Astrocyte (in vitro differentiated cells and primary cell): ENCODE results near the gene MPP3.

Experiments used
- EZH2 ChIP-seq: IDR thresholded peaks from 2 replicates; pipeline ENCODE4 v1.6.1; 2012; ENCODE audit warnings: mild to moderate bottlenecking, low read length, inconsistent platforms; ENCODE audit not compliant: insufficient read depth
- TF ChIP-seq, protein P1 (sequence below): IDR thresholded peaks from 2 replicates; pipeline ENCODE4 v1.5.1; 2011; ENCODE audit warnings: low read depth, mild to moderate bottlenecking, inconsistent platforms, low read length, moderate library complexity; ENCODE audit not compliant: insufficient read depth

DNA sequence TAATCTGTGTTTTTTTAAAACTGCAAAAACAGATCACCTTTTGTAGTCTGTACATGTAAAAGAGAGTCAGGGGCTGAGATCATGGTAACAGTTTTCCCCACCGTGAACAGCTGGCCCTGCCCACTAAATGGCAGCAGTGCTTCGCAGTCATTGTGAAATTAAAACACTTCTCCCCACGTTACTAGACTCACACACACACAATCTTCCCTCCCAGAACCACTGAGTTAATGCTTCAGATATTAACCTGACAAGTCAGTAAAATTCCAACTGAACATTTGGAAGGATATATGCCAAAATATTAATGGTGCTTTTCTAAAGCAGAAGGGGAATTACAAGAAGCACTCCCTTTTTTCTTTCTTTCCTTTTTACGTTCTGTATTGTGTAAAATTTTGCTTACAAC lies 12.8 kb upstream of the MPP3 start:
- TF ChIP-seq, protein P1, sequence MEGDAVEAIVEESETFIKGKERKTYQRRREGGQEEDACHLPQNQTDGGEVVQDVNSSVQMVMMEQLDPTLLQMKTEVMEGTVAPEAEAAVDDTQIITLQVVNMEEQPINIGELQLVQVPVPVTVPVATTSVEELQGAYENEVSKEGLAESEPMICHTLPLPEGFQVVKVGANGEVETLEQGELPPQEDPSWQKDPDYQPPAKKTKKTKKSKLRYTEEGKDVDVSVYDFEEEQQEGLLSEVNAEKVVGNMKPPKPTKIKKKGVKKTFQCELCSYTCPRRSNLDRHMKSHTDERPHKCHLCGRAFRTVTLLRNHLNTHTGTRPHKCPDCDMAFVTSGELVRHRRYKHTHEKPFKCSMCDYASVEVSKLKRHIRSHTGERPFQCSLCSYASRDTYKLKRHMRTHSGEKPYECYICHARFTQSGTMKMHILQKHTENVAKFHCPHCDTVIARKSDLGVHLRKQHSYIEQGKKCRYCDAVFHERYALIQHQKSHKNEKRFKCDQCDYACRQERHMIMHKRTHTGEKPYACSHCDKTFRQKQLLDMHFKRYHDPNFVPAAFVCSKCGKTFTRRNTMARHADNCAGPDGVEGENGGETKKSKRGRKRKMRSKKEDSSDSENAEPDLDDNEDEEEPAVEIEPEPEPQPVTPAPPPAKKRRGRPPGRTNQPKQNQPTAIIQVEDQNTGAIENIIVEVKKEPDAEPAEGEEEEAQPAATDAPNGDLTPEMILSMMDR: no peak
- no peak for TF ChIP-seq EZH2
